ENCODE data around the gene TTL.

The TTL gene

GRCh38 chr2:112472547-112473263 lies 9.3 kb upstream of the TTL start:
- Histone ChIP-seq H3K27me3 (ENCODE audit: insufficient read depth, low read length, poor library complexity) (no peaks in the 10 kb centered on the region), H3K9me3 (ENCODE audit: insufficient read depth, low read length, severe bottlenecking) (no peaks in the 10 kb centered on the region), H3K79me2 (ENCODE audit: insufficient read depth, low read length) (no peaks in the 10 kb centered on the region), H3K36me3 (ENCODE audit: insufficient read depth, low read length) (no peaks in the 10 kb centered on the region), H4K20me1 (ENCODE audit: insufficient read depth, low read length) (no peaks in the 10 kb centered on the region), H2AFZ (ENCODE audit: low read depth, low read length) (no peak overlapping the region), H3K4me1 (ENCODE audit: insufficient read depth, low read length) (no peaks in the 10 kb centered on the region), H3K9ac (ENCODE audit: low read depth, low read length) (no peak overlapping the region), H3K27ac (ENCODE audit: low read length) (no peak overlapping the region), H3K4me2 (ENCODE audit: insufficient read depth, low read length) (no peak overlapping the region), H3K4me3 (ENCODE audit: low read depth in 1 of 2, low read length in 2 of 2) (no peak overlapping the region)
- DNase-seq, result no peak
- no peak for TF ChIP-seq EZH2 (IDR thresholded peaks at IDR 0.05; ENCODE audit: borderline replicate concordance, low read depth, low read length, severe bottlenecking)
- TF ChIP-seq CTCF (IDR thresholded peaks at IDR 0.05; ENCODE audit: borderline replicate concordance, extremely low read depth, low read length, poor library complexity, severe bottlenecking), result no peak
- no peak for ATAC-seq (ENCODE audit: insufficient read depth, low read depth)

- no peak overlapping the region for H3K9ac ChIP-seq (ENCODE audit: low read depth, low read length)
- H3K4me3 ChIP-seq (ENCODE audit: low read depth in 1 of 2, low read length in 2 of 2), result no peak overlapping the region
- H3K9me3 ChIP-seq (ENCODE audit: insufficient read depth, low read length, severe bottlenecking), result no peaks in the 10 kb centered on the region
- H3K36me3 ChIP-seq (ENCODE audit: insufficient read depth, low read length), result no peaks in the 10 kb centered on the region
- no peaks in the 10 kb centered on the region for H3K4me1 ChIP-seq (ENCODE audit: insufficient read depth, low read length)
- H3K79me2 ChIP-seq (ENCODE audit: insufficient read depth, low read length), result no peaks in the 10 kb centered on the region
- no peaks in the 10 kb centered on the region for H4K20me1 ChIP-seq (ENCODE audit: insufficient read depth, low read length)
- no peak overlapping the region for H3K27ac ChIP-seq (ENCODE audit: low read length)
- no peak for ATAC-seq (ENCODE audit: insufficient read depth, low read depth)
- H3K27me3 ChIP-seq (ENCODE audit: insufficient read depth, low read length, poor library complexity), result no peaks in the 10 kb centered on the region
- H2AFZ ChIP-seq (ENCODE audit: low read depth, low read length), result no peak overlapping the region
- H3K4me2 ChIP-seq (ENCODE audit: insufficient read depth, low read length), result no peak overlapping the region
- DNase-seq, result no peak
- no peak for TF ChIP-seq EZH2 (IDR thresholded peaks at IDR 0.05; ENCODE audit: borderline replicate concordance, low read depth, low read length, severe bottlenecking)
- no peak for TF ChIP-seq CTCF (IDR thresholded peaks at IDR 0.05; ENCODE audit: borderline replicate concordance, extremely low read depth, low read length, poor library complexity, severe bottlenecking)
Observed at GRCh38 chr2:112474844-112475486, 7.0 kb upstream of the TTL start.

GRCh38 chr2:112476434-112476833 lies 5.5 kb upstream of the TTL start:
- DNase-seq, result no peak
- H3K4me3 ChIP-seq (ENCODE audit: low read depth in 1 of 2, low read length in 2 of 2), result no peak overlapping the region
- no peaks in the 10 kb centered on the region for H3K79me2 ChIP-seq (ENCODE audit: insufficient read depth, low read length)
- no peak overlapping the region for H2AFZ ChIP-seq (ENCODE audit: low read depth, low read length)
- peaks cover 8% of the 10 kb centered on the region for H3K4me1 ChIP-seq (ENCODE audit: insufficient read depth, low read length)
- no peak overlapping the region for H3K27ac ChIP-seq (ENCODE audit: low read length)
- H3K27me3 ChIP-seq (ENCODE audit: insufficient read depth, low read length, poor library complexity), result no peaks in the 10 kb centered on the region
- TF ChIP-seq EZH2 (IDR thresholded peaks at IDR 0.05; ENCODE audit: borderline replicate concordance, low read depth, low read length, severe bottlenecking), result no peak
- TF ChIP-seq CTCF (IDR thresholded peaks at IDR 0.05; ENCODE audit: borderline replicate concordance, extremely low read depth, low read length, poor library complexity, severe bottlenecking), result no peak
- ATAC-seq (ENCODE audit: insufficient read depth, low read depth), result no peak
- no peaks in the 10 kb centered on the region for H4K20me1 ChIP-seq (ENCODE audit: insufficient read depth, low read length)
- no peaks in the 10 kb centered on the region for H3K36me3 ChIP-seq (ENCODE audit: insufficient read depth, low read length)
- H3K9me3 ChIP-seq (ENCODE audit: insufficient read depth, low read length, severe bottlenecking), result no peaks in the 10 kb centered on the region
- H3K9ac ChIP-seq (ENCODE audit: low read depth, low read length), result no peak overlapping the region
- H3K4me2 ChIP-seq (ENCODE audit: insufficient read depth, low read length), result no peak overlapping the region
